DND-41 (cell line): ENCODE results near the gene SLC22A12.

Source experiments
- CTCF ChIP-seq: IDR thresholded peaks from 2 replicates; pipeline ENCODE4 v1.5.1; 2012; ENCODE audit warnings: borderline replicate concordance, low read length, moderate library complexity, mild to moderate bottlenecking; ENCODE audit not compliant: poor library complexity, severe bottlenecking; ENCODE audit errors: extremely low read depth
- EZH2 ChIP-seq: IDR thresholded peaks from 3 replicates; pipeline ENCODE4 v1.6.1; 2012; ENCODE audit warnings: borderline replicate concordance, low read depth, mild to moderate bottlenecking, moderate library complexity, low read length, inconsistent platforms; ENCODE audit not compliant: severe bottlenecking

- TF ChIP-seq CTCF (no peak), EZH2 (no peak)
Measured at GRCh38 chr11:64643920-64644646, 53.1 kb downstream of the SLC22A12 start.
